HL-60 (cell line): ENCODE measurements around the gene NAV2.

ENCODE experiments used
- DNase-seq, 2 experiments: peaks; one replicate each; pipeline ENCODE4 v3.0.0-alpha.2; 2010 to 2020; ENCODE audit warnings: low read depth in 1 of 2, low spot score in 1 of 2
- H3K27ac ChIP-seq: fragments of 250-450 bp; sonication (Bioruptor Pico); replicated peaks from 2 replicates; pipeline ENCODE4 v1.5.1; 2020; ENCODE audit warnings: mild to moderate bottlenecking, moderate library complexity
- H3K27me3 ChIP-seq: fragments of 250-450 bp; sonication (Bioruptor Pico); 2 replicates; pipeline ENCODE4 v1.5.1; 2021; ENCODE audit warnings: mild to moderate bottlenecking, moderate library complexity; ENCODE audit not compliant: insufficient read depth, poor library complexity, severe bottlenecking
- H3K4me3 ChIP-seq: replicated peaks from 2 replicates; pipeline ENCODE4 v1.5.1; 2011; ENCODE audit warnings: mild to moderate bottlenecking, control low read depth, low read length; ENCODE audit not compliant: insufficient read depth
- CTCF ChIP-seq: IDR thresholded peaks from one replicate; pipeline ENCODE4 v1.5.1; 2011; ENCODE audit warnings: low read length, control low read depth, inconsistent platforms; ENCODE audit not compliant: insufficient read depth
- GABPA ChIP-seq: IDR thresholded peaks from 2 replicates; pipeline ENCODE4 v1.6.1; 2012; ENCODE audit warnings: low read depth
- POLR2AphosphoS5 ChIP-seq: IDR thresholded peaks from 2 replicates; pipeline ENCODE4 v1.6.1; 2012; ENCODE audit warnings: low read depth
- SPI1 ChIP-seq: IDR thresholded peaks from 2 replicates; pipeline ENCODE4 v1.6.1; 2012; ENCODE audit warnings: low read depth, mild to moderate bottlenecking, borderline replicate concordance
- TF ChIP-seq, protein P1 (sequence below): IDR thresholded peaks from 2 replicates; pipeline ENCODE4 v1.6.1; 2012; ENCODE audit warnings: low read depth; ENCODE audit not compliant: insufficient replicate concordance

The NAV2 gene

DNA sequence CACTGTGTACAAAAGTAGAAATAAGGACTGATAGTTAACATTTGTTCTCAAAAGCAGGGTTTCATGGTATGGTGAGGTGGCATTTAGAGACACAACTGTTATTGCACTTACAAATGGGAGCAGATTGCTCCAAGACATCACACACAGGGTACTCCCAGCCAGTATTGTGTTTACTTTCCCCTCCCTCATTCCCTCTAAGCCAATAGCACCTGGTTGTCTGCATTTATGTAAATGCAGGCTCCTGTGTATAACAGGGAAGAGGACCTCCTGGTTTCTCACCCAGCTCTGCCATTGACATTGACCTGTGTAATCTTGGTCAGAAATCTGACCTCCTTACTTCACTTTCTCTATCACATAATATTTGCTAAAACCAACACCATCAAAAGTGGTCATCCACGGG, 154.4 kb downstream of the NAV2 start:
- Histone ChIP-seq H3K4me3 (no peak overlapping the region), H3K27me3 (no peaks in the 10 kb centered on the region), H3K27ac (no peak overlapping the region)
- TF ChIP-seq, protein P1, sequence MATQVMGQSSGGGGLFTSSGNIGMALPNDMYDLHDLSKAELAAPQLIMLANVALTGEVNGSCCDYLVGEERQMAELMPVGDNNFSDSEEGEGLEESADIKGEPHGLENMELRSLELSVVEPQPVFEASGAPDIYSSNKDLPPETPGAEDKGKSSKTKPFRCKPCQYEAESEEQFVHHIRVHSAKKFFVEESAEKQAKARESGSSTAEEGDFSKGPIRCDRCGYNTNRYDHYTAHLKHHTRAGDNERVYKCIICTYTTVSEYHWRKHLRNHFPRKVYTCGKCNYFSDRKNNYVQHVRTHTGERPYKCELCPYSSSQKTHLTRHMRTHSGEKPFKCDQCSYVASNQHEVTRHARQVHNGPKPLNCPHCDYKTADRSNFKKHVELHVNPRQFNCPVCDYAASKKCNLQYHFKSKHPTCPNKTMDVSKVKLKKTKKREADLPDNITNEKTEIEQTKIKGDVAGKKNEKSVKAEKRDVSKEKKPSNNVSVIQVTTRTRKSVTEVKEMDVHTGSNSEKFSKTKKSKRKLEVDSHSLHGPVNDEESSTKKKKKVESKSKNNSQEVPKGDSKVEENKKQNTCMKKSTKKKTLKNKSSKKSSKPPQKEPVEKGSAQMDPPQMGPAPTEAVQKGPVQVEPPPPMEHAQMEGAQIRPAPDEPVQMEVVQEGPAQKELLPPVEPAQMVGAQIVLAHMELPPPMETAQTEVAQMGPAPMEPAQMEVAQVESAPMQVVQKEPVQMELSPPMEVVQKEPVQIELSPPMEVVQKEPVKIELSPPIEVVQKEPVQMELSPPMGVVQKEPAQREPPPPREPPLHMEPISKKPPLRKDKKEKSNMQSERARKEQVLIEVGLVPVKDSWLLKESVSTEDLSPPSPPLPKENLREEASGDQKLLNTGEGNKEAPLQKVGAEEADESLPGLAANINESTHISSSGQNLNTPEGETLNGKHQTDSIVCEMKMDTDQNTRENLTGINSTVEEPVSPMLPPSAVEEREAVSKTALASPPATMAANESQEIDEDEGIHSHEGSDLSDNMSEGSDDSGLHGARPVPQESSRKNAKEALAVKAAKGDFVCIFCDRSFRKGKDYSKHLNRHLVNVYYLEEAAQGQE: no peak
- no peak for TF ChIP-seq CTCF
- no peak for TF ChIP-seq POLR2AphosphoS5
- TF ChIP-seq SPI1: no peak
- TF ChIP-seq GABPA: no peak
- no peak for DNase-seq

- DNase-seq: no peak
Measured at GRCh38 chr11:19868281-19868821, 155.7 kb downstream of the NAV2 start.

GRCh38 chr11:19868871-19869270, 156.2 kb downstream of the NAV2 start:
- no peak overlapping the region for H3K27ac ChIP-seq
- H3K27me3 ChIP-seq: no peaks in the 10 kb centered on the region
- DNase-seq: no peak
- TF ChIP-seq POLR2AphosphoS5: no peak
- H3K4me3 ChIP-seq: no peak overlapping the region

More at GRCh38 chr11:19868281-19868821, 155.7 kb downstream of the NAV2 start:
- Histone ChIP-seq H3K27ac (no peak overlapping the region), H3K27me3 (no peaks in the 10 kb centered on the region), H3K4me3 (no peak overlapping the region)
- TF ChIP-seq POLR2AphosphoS5: no peak
- TF ChIP-seq GABPA: no peak
- TF ChIP-seq, protein P1: no peak
- TF ChIP-seq SPI1: no peak
- TF ChIP-seq CTCF: no peak

GRCh38 chr11:19869466-19869865, 156.8 kb downstream of the NAV2 start:
- no peak overlapping the region for H3K4me3 ChIP-seq
- DNase-seq: no peak

More at GRCh38 chr11:19869466-19869865, 156.8 kb downstream of the NAV2 start:
- no peak overlapping the region for H3K27ac ChIP-seq
- TF ChIP-seq SPI1 (no peak), CTCF (no peak), GABPA (no peak), POLR2AphosphoS5 (no peak)
- TF ChIP-seq, protein P1: no peak
- no peaks in the 10 kb centered on the region for H3K27me3 ChIP-seq
